Activated naive CD4-positive, alpha-beta T cell treated with anti-CD3 and anti-CD28 coated beads, Interleukin-2, amount 50 U/mL, for 72 hours (primary cell): ENCODE measurements around the gene TMEM59L. TPM values are rescaled to one million over a fixed set of nuclear protein-coding genes. Genes with fewer than 3 reads are reported as not detected.

Experiments used
- ATAC-seq, 2 donors: fragments of 150-1000 bp; cut with Tn5 transposase; 2 replicates each; pipeline ENCODE4 v1.10.0; 2021; ENCODE audit warnings: mild to moderate bottlenecking in 2 of 2, moderate library complexity in 2 of 2
- DNase-seq, 2 donors: peaks; one replicate each; pipeline ENCODE4 v3.0.0; 2021 to 2022; ENCODE audit warnings: low spot score in 2 of 2
- H3K27ac Mint-ChIP-seq, 2 donors: one replicate each; pipeline ENCODE4 v1.8.0; 2022; ENCODE audit warnings: mild to moderate bottlenecking in 2 of 2, mixed read lengths in 2 of 2
- H3K36me3 Mint-ChIP-seq, 2 donors: one replicate each; pipeline ENCODE4 v1.8.0; 2022; ENCODE audit warnings: mixed read lengths in 2 of 2
- H3K9me3 Mint-ChIP-seq, 2 donors: one replicate each; pipeline ENCODE4 v1.8.0; 2022; ENCODE audit warnings: mixed read lengths in 2 of 2
- total RNA-seq, 2 donors: library from RNA; stranded (reverse); gene quantifications; one replicate each; pipeline ENCODE4 v1.2.3, GENCODE V29; 2022

TMEM59L gene
- under 1 TPM in 1 of 2 donors, not detected in 1; 0.64 TPM for total RNA-seq

- ATAC-seq (peak; percentile 28 to 67), DNase-seq (no peak)
- H3K9me3 Mint-ChIP-seq, result no peaks in the 10 kb centered on the region
- H3K36me3 Mint-ChIP-seq, result no peaks in the 10 kb centered on the region
- no peak within 1 kb of the TSS for H3K27ac Mint-ChIP-seq
These were observed at the start of gene TMEM59L for GRCh38 chr19:18612772-18613588. Gene TMEM59L, plus strand, starts transcription at chr19:18612870. Its CDS starts 89 bp downstream, at chr19:18612959.

- H3K36me3 Mint-ChIP-seq, result peaks cover 8 to 25% of the 10 kb centered on the region in 2 donors
- DNase-seq (no peak), ATAC-seq (no peak)
- H3K9me3 Mint-ChIP-seq, result no peaks in the 10 kb centered on the region
- H3K27ac Mint-ChIP-seq, result no peak overlapping the region
These were observed 45.7 kb upstream of the TMEM59L start for GRCh38 chr19:18566953-18567352.

GRCh38 chr19:18568367-18568766 lies 44.3 kb upstream of the TMEM59L start:
- no peak for DNase-seq
- Mint-ChIP-seq H3K27ac (no peak overlapping the region), H3K36me3 (peaks cover 22 to 34% of the 10 kb centered on the region in 2 donors), H3K9me3 (no peaks in the 10 kb centered on the region)
- no peak for ATAC-seq

- peak; percentile 96 to 98 for ATAC-seq
- peak; percentile 99 to 100 for DNase-seq
- Mint-ChIP-seq H3K36me3 (peaks cover 25 to 50% of the 10 kb centered on the region in 2 donors), H3K27ac (peak within 1 kb of the TSS; percentile 98 to 99), H3K9me3 (no peaks in the 10 kb centered on the region)
These were observed 40.9 kb upstream of the TMEM59L start, which contains the start of gene UBA52 for GRCh38 chr19:18571564-18572344. Gene UBA52, plus strand, starts transcription at chr19:18571857. Its CDS starts 1,444 bp downstream, at chr19:18573301.

GRCh38 chr19:18574691-18575291 lies 37.9 kb upstream of the TMEM59L start:
- peaks cover 25 to 44% of the 10 kb centered on the region in 2 donors for H3K36me3 Mint-ChIP-seq
- H3K9me3 Mint-ChIP-seq, result no peaks in the 10 kb centered on the region
- ATAC-seq (no peak), DNase-seq (no peak)
- H3K27ac Mint-ChIP-seq, result peak overlapping the region in 1 of 2 donors; percentile 81

GRCh38 chr19:18576383-18576782 lies 36.3 kb upstream of the TMEM59L start:
- ATAC-seq, result no peak
- Mint-ChIP-seq H3K36me3 (peaks cover 23 to 40% of the 10 kb centered on the region in 2 donors), H3K9me3 (no peaks in the 10 kb centered on the region), H3K27ac (no peak overlapping the region)
- DNase-seq, result no peak

GRCh38 chr19:18577365-18577914 lies 35.2 kb upstream of the TMEM59L start:
- Mint-ChIP-seq H3K27ac (no peak overlapping the region), H3K36me3 (peaks cover 12 to 30% of the 10 kb centered on the region in 2 donors), H3K9me3 (no peaks in the 10 kb centered on the region)
- no peak for DNase-seq
- no peak for ATAC-seq

GRCh38 chr19:18580311-18580710 lies 32.4 kb upstream of the TMEM59L start:
- ATAC-seq (no peak), DNase-seq (no peak)
- no peak overlapping the region for H3K27ac Mint-ChIP-seq
- no peaks in the 10 kb centered on the region for H3K9me3 Mint-ChIP-seq
- peaks cover 0 to 5% of the 10 kb centered on the region in 2 donors for H3K36me3 Mint-ChIP-seq

GRCh38 chr19:18586306-18586705 lies 26.4 kb upstream of the TMEM59L start:
- ATAC-seq (no peak), DNase-seq (no peak)
- no peaks in the 10 kb centered on the region for H3K9me3 Mint-ChIP-seq
- H3K27ac Mint-ChIP-seq, result peak overlapping the region in 1 of 2 donors; percentile 35
- peaks cover 0 to 8% of the 10 kb centered on the region in 2 donors for H3K36me3 Mint-ChIP-seq

GRCh38 chr19:18587561-18587960 lies 25.1 kb upstream of the TMEM59L start:
- ATAC-seq, result no peak
- peaks cover 0 to 8% of the 10 kb centered on the region in 2 donors for H3K36me3 Mint-ChIP-seq
- no peaks in the 10 kb centered on the region for H3K9me3 Mint-ChIP-seq
- DNase-seq, result no peak
- peak overlapping the region; percentile 67 to 78 for H3K27ac Mint-ChIP-seq

- DNase-seq (no peak), ATAC-seq (peak in 1 of 2 donors; percentile 3)
- peaks cover 0 to 8% of the 10 kb centered on the region in 2 donors for H3K36me3 Mint-ChIP-seq
- H3K27ac Mint-ChIP-seq, result peak overlapping the region; percentile 67 to 78
- H3K9me3 Mint-ChIP-seq, result no peaks in the 10 kb centered on the region
These were observed 24.6 kb upstream of the TMEM59L start for GRCh38 chr19:18587962-18588610.

- no peaks in the 10 kb centered on the region for H3K9me3 Mint-ChIP-seq
- H3K27ac Mint-ChIP-seq, result peak within 1 kb of the TSS; percentile 78 to 87
- H3K36me3 Mint-ChIP-seq, result peaks cover 0 to 8% of the 10 kb centered on the region in 2 donors
- peak; percentile 84 to 87 for ATAC-seq
- DNase-seq, result peak; percentile 85 to 87
These were observed 23.9 kb upstream of the TMEM59L start, which contains the start of gene REX1BD for GRCh38 chr19:18588611-18589379. Gene REX1BD, plus strand, starts transcription at chr19:18588798. Its CDS starts 4 bp downstream, at chr19:18588802.

GRCh38 chr19:18589380-18590272 lies 23.0 kb upstream of the TMEM59L start:
- Mint-ChIP-seq H3K9me3 (no peaks in the 10 kb centered on the region), H3K36me3 (peaks cover 0 to 8% of the 10 kb centered on the region in 2 donors), H3K27ac (peak overlapping the region; percentile 78 to 87)
- DNase-seq, result peak; percentile 74 to 79
- ATAC-seq, result peak; percentile 69
